Keratinocyte (primary cell): ENCODE data around the gene DOCK7. TPM values are rescaled to one million over a fixed set of nuclear protein-coding genes. Genes with fewer than 3 reads are reported as not detected.

Experiments used
- DNase-seq: peaks from one replicate; pipeline ENCODE4 v3.0.0-alpha.2; 2011; ENCODE audit warnings: low read depth, missing footprints, low spot score
- FAIRE-seq: peaks from 2 replicates; lab custom pipeline; 2011; peaks lifted over from hg19 to GRCh38; lab: Jason Lieb, UNC
- H2AFZ ChIP-seq: 2 replicates; pipeline ENCODE4 v1.6.0; 2012; ENCODE audit warnings: low read length, control low read depth, inconsistent platforms; ENCODE audit not compliant: control insufficient read depth
- H3K27ac ChIP-seq: 2 replicates; pipeline ENCODE4 v1.5.1; 2011; ENCODE audit warnings: low read length; ENCODE audit not compliant: control insufficient read depth, insufficient read depth
- H3K27me3 ChIP-seq: 3 replicates; pipeline ENCODE4 v1.6.0; 2011; ENCODE audit warnings: low read length; ENCODE audit not compliant: control insufficient read depth, insufficient read depth; ENCODE audit errors: extremely low read depth
- H3K36me3 ChIP-seq, 2 experiments: 2 replicates in 1 of 2; 3 replicates in 1 of 2; pipeline ENCODE4 v1.5.1; 2011; ENCODE audit warnings: low read length in 2 of 2, mild to moderate bottlenecking in 1 of 2; ENCODE audit not compliant: control insufficient read depth in 2 of 2, insufficient read depth in 2 of 2; ENCODE audit errors: extremely low read depth in 1 of 2
- H3K4me1 ChIP-seq: 3 replicates; pipeline ENCODE4 v1.5.1; 2011; ENCODE audit warnings: low read length; ENCODE audit not compliant: control insufficient read depth, insufficient read depth; ENCODE audit errors: extremely low read depth
- H3K4me2 ChIP-seq: 3 replicates; pipeline ENCODE4 v1.6.0; 2011; ENCODE audit warnings: low read depth, low read length; ENCODE audit not compliant: control insufficient read depth, insufficient read depth; ENCODE audit errors: extremely low read depth
- H3K4me3 ChIP-seq, 3 experiments: fragments of 200-600 bp in 1 of 3; sonication (generic) in 1 of 3; 2 replicates in 2 of 3; 3 replicates in 1 of 3; pipeline ENCODE4 v1.5.1; 2011 to 2016; ENCODE audit warnings: low read length in 3 of 3, mild to moderate bottlenecking in 3 of 3, control low read depth in 2 of 3, inconsistent platforms in 1 of 3, low read depth in 1 of 3, mixed read lengths in 1 of 3, mixed run types in 1 of 3, moderate library complexity in 1 of 3; ENCODE audit not compliant: control insufficient read depth in 2 of 3, insufficient read depth in 2 of 3; ENCODE audit errors: extremely low read depth in 1 of 3
- H3K79me2 ChIP-seq: 2 replicates; pipeline ENCODE4 v1.6.0; 2012; ENCODE audit warnings: low read length; ENCODE audit not compliant: control insufficient read depth, insufficient read depth
- H3K9ac ChIP-seq: 3 replicates; pipeline ENCODE4 v1.6.0; 2011; ENCODE audit warnings: low read length; ENCODE audit not compliant: control insufficient read depth, insufficient read depth; ENCODE audit errors: extremely low read depth
- H3K9me1 ChIP-seq: 3 replicates; pipeline ENCODE4 v1.6.0; 2011; ENCODE audit warnings: low read length; ENCODE audit not compliant: control insufficient read depth, insufficient read depth; ENCODE audit errors: extremely low read depth
- H3K9me3 ChIP-seq: 2 replicates; pipeline ENCODE4 v1.5.1; 2012; ENCODE audit warnings: low read depth, low read length; ENCODE audit not compliant: control insufficient read depth
- H4K20me1 ChIP-seq: 3 replicates; pipeline ENCODE4 v1.6.0; 2011; ENCODE audit warnings: low read length; ENCODE audit not compliant: control insufficient read depth, insufficient read depth; ENCODE audit errors: extremely low read depth
- CTCF ChIP-seq, 3 experiments: IDR thresholded peaks in 1 of 3; conservative IDR thresholded peaks in 1 of 3; optimal IDR thresholded peaks in 1 of 3; 2 replicates in 2 of 3; 3 replicates in 1 of 3; pipeline versions ENCODE3 to v1.5.1; 2011; ENCODE audit warnings: low read length in 3 of 3, mild to moderate bottlenecking in 3 of 3, moderate library complexity in 2 of 3, control low read depth in 1 of 3, inconsistent platforms in 1 of 3; ENCODE audit not compliant: insufficient read depth in 2 of 3; ENCODE audit errors: extremely low read depth in 1 of 3
- EZH2 ChIP-seq: IDR thresholded peaks from one replicate; pipeline ENCODE4 v1.6.1; 2012; ENCODE audit warnings: inconsistent platforms, mild to moderate bottlenecking, low read length, moderate library complexity
- dilution Hi-C: fragments of 300-500 bp; cut with MboI; formaldehyde crosslinking; loops from one replicate; pipeline ENCODE4 v1.7.0; 2020; ENCODE audit warnings: low sequenced_read_pairs; ENCODE audit not compliant: extremely low pct_ligation_motif_present
- polyA plus RNA-seq, 5 experiments: library from polyadenylated mRNA; depleted of rRNA in 3 of 5; stranded (reverse) in 3 of 5; stranded (forward) in 1 of 5; unstranded in 1 of 5; fragments of >200 nt; gene quantifications; 1 replicate in 1 of 5; 2 replicates in 3 of 5; 3 replicates in 1 of 5; pipeline versions ENCODE4 v1.2.1 to v1.2.3, GENCODE V29; 2011 to 2012; ENCODE audit warnings: missing spikeins in 2 of 5, low read depth in 1 of 5, low replicate concordance in 1 of 5

DOCK7 gene
- polyA plus RNA-seq, 1 donor (not counting 4 experiments of a cell fraction or from before 2014, with no cell fraction given) = 66.9 TPM

DNA sequence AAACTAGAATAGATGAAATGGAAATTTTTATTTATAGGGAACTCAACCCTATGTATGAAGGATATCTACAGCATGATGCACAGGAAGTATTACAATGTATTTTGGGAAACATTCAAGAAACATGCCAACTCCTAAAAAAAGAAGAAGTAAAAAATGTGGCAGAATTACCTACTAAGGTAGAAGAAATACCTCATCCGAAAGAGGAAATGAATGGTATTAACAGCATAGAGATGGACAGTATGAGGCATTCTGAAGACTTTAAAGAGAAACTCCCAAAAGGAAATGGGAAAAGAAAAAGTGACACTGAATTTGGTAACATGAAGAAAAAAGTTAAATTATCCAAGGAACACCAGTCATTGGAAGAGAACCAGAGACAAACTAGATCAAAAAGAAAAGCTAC, 243.5 kb downstream of the DOCK7 start:
- H3K4me3 ChIP-seq = no peak overlapping the region
- peaks cover 29% of the 10 kb centered on the region for H3K79me2 ChIP-seq
- H3K27ac ChIP-seq = no peak overlapping the region
- no peak overlapping the region for H2AFZ ChIP-seq
- H3K4me2 ChIP-seq = no peak overlapping the region
- DNase-seq (no peak), FAIRE-seq (no peak)
- H3K9me3 ChIP-seq = no peaks in the 10 kb centered on the region
- H4K20me1 ChIP-seq = no peaks in the 10 kb centered on the region
- H3K9ac ChIP-seq = no peak overlapping the region
- H3K9me1 ChIP-seq = no peaks in the 10 kb centered on the region
- H3K4me1 ChIP-seq = no peaks in the 10 kb centered on the region
- TF ChIP-seq EZH2 = no peak
- no peak for TF ChIP-seq CTCF (optimal IDR thresholded peaks at IDR 0.05 in 1 of 3, IDR thresholded peaks at IDR 0.05 in 1 of 3, conservative IDR thresholded peaks at IDR 0.05 in 1 of 3; ENCODE audit: extremely low read depth in 1 of 3, insufficient read depth in 2 of 3, low read length in 3 of 3)
- H3K27me3 ChIP-seq = no peaks in the 10 kb centered on the region
- peaks cover 3 to 24% of the 10 kb centered on the region in 2 experiments for H3K36me3 ChIP-seq
- dilution Hi-C loops = no loop called here

GRCh38 chr1:62439652-62440371, 248.4 kb downstream of the DOCK7 start:
- H2AFZ ChIP-seq = no peak overlapping the region
- H3K4me2 ChIP-seq = peak overlapping the region; percentile 17
- no peaks in the 10 kb centered on the region for H3K27me3 ChIP-seq
- H3K9me1 ChIP-seq = no peaks in the 10 kb centered on the region
- FAIRE-seq (no peak), DNase-seq (no peak)
- H3K79me2 ChIP-seq = peaks cover 54% of the 10 kb centered on the region
- dilution Hi-C loops = no loop called here
- TF ChIP-seq CTCF (optimal IDR thresholded peaks at IDR 0.05 in 1 of 3, IDR thresholded peaks at IDR 0.05 in 1 of 3, conservative IDR thresholded peaks at IDR 0.05 in 1 of 3; ENCODE audit: extremely low read depth in 1 of 3, insufficient read depth in 2 of 3, low read length in 3 of 3) = no peak
- no peak for TF ChIP-seq EZH2
- no peak overlapping the region for H3K27ac ChIP-seq
- H3K4me1 ChIP-seq = peaks cover 13% of the 10 kb centered on the region
- H3K9me3 ChIP-seq = no peaks in the 10 kb centered on the region
- peaks cover 2% of the 10 kb centered on the region for H4K20me1 ChIP-seq
- H3K9ac ChIP-seq = no peak overlapping the region
- H3K4me3 ChIP-seq = peak overlapping the region in 1 of 3 experiments; percentile 9
- H3K36me3 ChIP-seq = peaks cover 1 to 16% of the 10 kb centered on the region in 2 experiments
